T-cell (primary cell): ENCODE results near the gene PEAR1. TPM values are rescaled to one million over a fixed set of nuclear protein-coding genes. Genes with fewer than 3 reads are reported as not detected.

Experiments used
- ATAC-seq, 4 experiments: fragments of 200-7000 bp in 3 of 4; fragments of 150-1000 bp in 1 of 4; cut with Tn5 transposase; replicated peaks in 1 of 4; 1 replicate in 3 of 4; 2 replicates in 1 of 4; pipeline ENCODE4 v1.10.0; 2021; ENCODE audit warnings: moderate library complexity in 3 of 4, mild to moderate bottlenecking in 2 of 4, moderate number of reproducible peaks in 1 of 4
- CTCF ChIA-PET, 2 donors: fragments of 300-600 bp; sonication (Branson Sonifier 250); formaldehyde crosslinking; loops; one replicate each; lab custom pipeline; 2022; ENCODE audit warnings: antibody characterized with exemption in 2 of 2; lab: Charles Lee
- POLR2A ChIA-PET, 2 donors: fragments of 300-600 bp; sonication (Branson Sonifier 250); formaldehyde crosslinking; loops; one replicate each; lab custom pipeline; 2022; ENCODE audit warnings: antibody characterized with exemption in 2 of 2; lab: Charles Lee
- DNase-seq, 35 experiments: peaks; one replicate each; pipeline versions ENCODE4 v3.0.0 to v3.0.0-alpha.2; 2013 to 2023
- H3K27ac ChIP-seq: one replicate; pipeline ENCODE4 v1.5.1; 2013; ENCODE audit warnings: low read length
- H3K27me3 ChIP-seq, 2 experiments: replicated peaks in 1 of 2; 1 replicate in 1 of 2; 2 replicates in 1 of 2; pipeline versions ENCODE4 v1.6.1 to v1.7.0; 2013; ENCODE audit warnings: low read length in 1 of 2, mixed read lengths in 1 of 2; ENCODE audit not compliant: control insufficient read depth in 2 of 2, insufficient read depth in 2 of 2; ENCODE audit errors: extremely low read depth in 1 of 2
- H3K36me3 ChIP-seq, 2 donors: 1 replicate in 1 of 2; 2 replicates in 1 of 2; pipeline versions ENCODE4 v1.6.1 to v1.7.0; 2013; ENCODE audit warnings: low read length in 1 of 2; ENCODE audit not compliant: control insufficient read depth in 2 of 2, insufficient read depth in 1 of 2; ENCODE audit errors: extremely low read depth in 1 of 2
- H3K4me1 ChIP-seq, 2 experiments: 1 replicate in 1 of 2; 2 replicates in 1 of 2; pipeline versions ENCODE4 v1.6.1 to v1.7.0; 2013; ENCODE audit warnings: low read length in 2 of 2, mixed read lengths in 1 of 2; ENCODE audit not compliant: insufficient read depth in 2 of 2, control insufficient read depth in 1 of 2; ENCODE audit errors: extremely low read depth in 1 of 2
- H3K4me3 ChIP-seq, 2 donors: 1 replicate in 1 of 2; 2 replicates in 1 of 2; pipeline versions ENCODE4 v1.5.1 to v1.7.0; 2013; ENCODE audit warnings: mild to moderate bottlenecking in 2 of 2, low read length in 1 of 2, moderate library complexity in 1 of 2; ENCODE audit not compliant: control insufficient read depth in 1 of 2; ENCODE audit errors: extremely low read depth in 1 of 2
- H3K9me3 ChIP-seq: 2 replicates; pipeline ENCODE4 v1.7.0; 2013
- H3K27ac Mint-ChIP-seq, 2 donors: one replicate each; pipeline ENCODE4 v1.8.0; 2020 to 2021; ENCODE audit warnings: mild to moderate bottlenecking in 2 of 2, mixed read lengths in 2 of 2
- H3K27me3 Mint-ChIP-seq, 2 donors: one replicate each; pipeline ENCODE4 v1.8.0; 2021 to 2022; ENCODE audit warnings: mixed read lengths in 2 of 2
- H3K36me3 Mint-ChIP-seq: one replicate; pipeline ENCODE4 v1.8.0; 2021; ENCODE audit warnings: mixed read lengths
- H3K4me1 Mint-ChIP-seq, 3 donors: one replicate each; pipeline ENCODE4 v1.8.0; 2020 to 2022; ENCODE audit warnings: mixed read lengths in 3 of 3, mild to moderate bottlenecking in 1 of 3
- H3K4me3 Mint-ChIP-seq, 3 donors: one replicate each; pipeline ENCODE4 v1.8.0; 2020 to 2022; ENCODE audit warnings: mild to moderate bottlenecking in 3 of 3, mixed read lengths in 3 of 3, moderate library complexity in 3 of 3
- H3K9me3 Mint-ChIP-seq, 3 donors: one replicate each; pipeline ENCODE4 v1.8.0; 2020 to 2022; ENCODE audit warnings: mixed read lengths in 3 of 3
- whole genome bisulfite sequencing: methylation state at CpG from one replicate; pipeline ENCODE4 v1.1.5; 2013; ENCODE audit warnings: missing lambda C conversion rate; ENCODE audit not compliant: insufficient coverage; 5-methylcytosine and 5-hydroxymethylcytosine counted together
- total RNA-seq, 35 experiments: library from RNA in 6 of 35; stranded (reverse) in 6 of 35; fragments of 120-200 nt in 1 of 35; gene quantifications; one replicate each; pipeline versions ENCODE4 v1.2.1 to v1.2.4 and lab custom pipeline; 2013 to 2026

Gene PEAR1
- total RNA-seq, 5 donors from 2014 or later (not counting 1 experiment from before 2014, with no cell fraction given) = 0.09 to 0.67 (median 0.28) TPM

- H3K36me3 Mint-ChIP-seq = no peaks in the 10 kb centered on the region
- no peaks in the 10 kb centered on the region for H3K9me3 Mint-ChIP-seq
- 68% methylated on average over 2 of the region's 2 CpGs for WGBS
- ChIA-PET CTCF (no interaction called here), POLR2A (no interaction called here)
- H3K27ac Mint-ChIP-seq = no peak overlapping the region
- Histone ChIP-seq H3K36me3 (no peaks in the 10 kb centered on the region), H3K9me3 (no peaks in the 10 kb centered on the region), H3K4me1 (peaks cover 0 to 6% of the 10 kb centered on the region in 2 experiments), H3K27ac (no peak overlapping the region), H3K4me3 (no peak overlapping the region), H3K27me3 (peaks cover 0 to 64% of the 10 kb centered on the region in 2 experiments)
- H3K4me1 Mint-ChIP-seq = no peaks in the 10 kb centered on the region
- peaks cover 26 to 38% of the 10 kb centered on the region in 2 donors for H3K27me3 Mint-ChIP-seq
- no peak overlapping the region for H3K4me3 Mint-ChIP-seq
- no peak for DNase-seq
- ATAC-seq = no peak
These were observed 18.8 kb downstream of the PEAR1 start for GRCh38 chr1:156912310-156912709.

GRCh38 chr1:156912861-156913808 is 19.6 kb downstream of the PEAR1 start:
- no peak overlapping the region for H3K27ac ChIP-seq

GRCh38 chr1:156913809-156914387 is 20.4 kb downstream of the PEAR1 start:
- H3K27me3 ChIP-seq = peaks cover 0 to 62% of the 10 kb centered on the region in 2 experiments
- Mint-ChIP-seq H3K27me3 (peaks cover 35 to 49% of the 10 kb centered on the region in 2 donors), H3K4me1 (no peaks in the 10 kb centered on the region), H3K36me3 (no peaks in the 10 kb centered on the region), H3K9me3 (no peaks in the 10 kb centered on the region), H3K27ac (no peak overlapping the region), H3K4me3 (no peak overlapping the region)
- H3K27ac ChIP-seq = no peak overlapping the region
- DNase-seq (no peak), ATAC-seq (no peak)
- POLR2A ChIA-PET = no interaction called here
- no peak overlapping the region for H3K4me3 ChIP-seq
- no peaks in the 10 kb centered on the region for H3K9me3 ChIP-seq
- no peaks in the 10 kb centered on the region for H3K36me3 ChIP-seq
- H3K4me1 ChIP-seq = peaks cover 0 to 6% of the 10 kb centered on the region in 2 experiments
- CTCF ChIA-PET = no interaction called here
- 82% methylated on average over 10 of the region's 13 CpGs for WGBS

More at GRCh38 chr1:156912861-156913808, 19.6 kb downstream of the PEAR1 start:
- H3K4me3 ChIP-seq = no peak overlapping the region
- H3K9me3 Mint-ChIP-seq = no peaks in the 10 kb centered on the region
- H3K27ac Mint-ChIP-seq = peak overlapping the region in 1 of 2 donors; percentile 15
- ATAC-seq (no peak), DNase-seq (no peak)
- H3K27me3 Mint-ChIP-seq = peaks cover 29 to 43% of the 10 kb centered on the region in 2 donors
- H3K27me3 ChIP-seq = peaks cover 0 to 63% of the 10 kb centered on the region in 2 experiments
- peaks cover 0 to 6% of the 10 kb centered on the region in 2 experiments for H3K4me1 ChIP-seq
- ChIA-PET POLR2A (no interaction called here), CTCF (no interaction called here)
- H3K36me3 Mint-ChIP-seq = no peaks in the 10 kb centered on the region
- no peaks in the 10 kb centered on the region for H3K36me3 ChIP-seq
- WGBS = 62% methylated on average over 14 of the region's 24 CpGs
- H3K4me1 Mint-ChIP-seq = no peaks in the 10 kb centered on the region
- H3K4me3 Mint-ChIP-seq = no peak overlapping the region
- H3K9me3 ChIP-seq = no peaks in the 10 kb centered on the region

- H3K9me3 Mint-ChIP-seq = no peaks in the 10 kb centered on the region
- POLR2A ChIA-PET = no interaction called here
- no peaks in the 10 kb centered on the region for H3K9me3 ChIP-seq
These were observed 20.9 kb downstream of the PEAR1 start for GRCh38 chr1:156914440-156914856.

GRCh38 chr1:156920233-156921052 is 26.9 kb downstream of the PEAR1 start, which contains the start of gene LRRC71:
TSS of gene LRRC71 (plus strand) at chr1:156920632. CDS start at chr1:156920804, 172 bp downstream.
- peaks cover 16 to 75% of the 10 kb centered on the region in 2 experiments for H3K27me3 ChIP-seq
- Mint-ChIP-seq H3K4me3 (peak within 1 kb of the TSS in 1 of 3 donors; percentile 26), H3K4me1 (peaks cover 11 to 16% (median 15%) of the 10 kb centered on the region in 3 donors)

More at GRCh38 chr1:156914440-156914856, 20.9 kb downstream of the PEAR1 start:
- CTCF ChIA-PET = no interaction called here
- no peak overlapping the region for H3K4me3 Mint-ChIP-seq
- 67% methylated on average over 7 of the region's 9 CpGs for WGBS
- Histone ChIP-seq H3K27me3 (peaks cover 0 to 66% of the 10 kb centered on the region in 2 experiments), H3K4me1 (peaks cover 0 to 6% of the 10 kb centered on the region in 2 experiments), H3K36me3 (no peaks in the 10 kb centered on the region), H3K27ac (no peak overlapping the region), H3K4me3 (no peak overlapping the region)
- no peak for DNase-seq
- H3K27ac Mint-ChIP-seq = no peak overlapping the region
- peaks cover 40 to 55% of the 10 kb centered on the region in 2 donors for H3K27me3 Mint-ChIP-seq
- ATAC-seq = no peak
- no peaks in the 10 kb centered on the region for H3K36me3 Mint-ChIP-seq
- no peaks in the 10 kb centered on the region for H3K4me1 Mint-ChIP-seq

More at GRCh38 chr1:156920233-156921052, 26.9 kb downstream of the PEAR1 start, which contains the start of gene LRRC71:
- Histone ChIP-seq H3K9me3 (no peaks in the 10 kb centered on the region), H3K4me3 (no peak within 1 kb of the TSS), H3K4me1 (peaks cover 0 to 21% of the 10 kb centered on the region in 2 experiments), H3K36me3 (no peaks in the 10 kb centered on the region), H3K27ac (no peak within 1 kb of the TSS)
- ATAC-seq (peak; percentile 65 to 91 (median 74)), DNase-seq (peak in 33 of 35 experiments; percentile 10 to 71 (median 43))
- H3K9me3 Mint-ChIP-seq = no peaks in the 10 kb centered on the region
- peaks cover 64 to 84% of the 10 kb centered on the region in 2 donors for H3K27me3 Mint-ChIP-seq
- ChIA-PET POLR2A (no interaction called here), CTCF (interaction anchor here in 1 of 2 donors (0.6 kb wide), 1 partner anchor 82 kb away, joined by 3 read pairs; no protein-coding TSS in a partner anchor)
- H3K36me3 Mint-ChIP-seq = no peaks in the 10 kb centered on the region
- H3K27ac Mint-ChIP-seq = peak within 1 kb of the TSS in 1 of 2 donors; percentile 2
- 17% methylated on average over 69 of the region's 71 CpGs for WGBS
